GM19240 (cell line): ENCODE measurements around the gene ZNF98.

Experiments
- DNase-seq: peaks from one replicate; pipeline ENCODE4 v3.0.0; 2011; ENCODE audit warnings: low spot score; ENCODE audit not compliant: insufficient read length

ZNF98 gene

GRCh38 chr19:22422211-22422610, at the start of gene ZNF98:
TSS of gene ZNF98 (minus strand) at chr19:22422346. CDS start at chr19:22422224, 122 bp downstream.
- DNase-seq = no peak

GRCh38 chr19:22446605-22447004, 24.5 kb upstream of the ZNF98 start:
- no peak for DNase-seq

DNA sequence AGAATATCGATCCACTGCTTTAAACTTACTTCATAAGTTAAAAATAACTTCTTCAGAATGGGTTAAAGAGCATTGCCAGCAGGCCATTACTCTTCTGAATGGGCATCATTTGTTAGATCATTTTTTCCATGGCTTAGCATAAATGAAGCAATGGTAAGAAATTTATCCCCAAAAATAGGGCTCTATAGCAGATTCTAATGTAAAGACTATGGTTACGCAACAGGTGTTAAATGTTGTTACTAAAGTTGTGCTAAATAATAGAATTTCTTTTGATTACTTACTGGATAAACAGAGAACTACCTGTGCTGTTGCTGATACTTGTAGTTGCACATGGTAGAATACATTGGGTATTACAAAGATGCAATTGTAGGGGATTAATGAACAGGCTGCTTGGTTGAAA, 15.9 kb upstream of the ZNF98 start:
- no peak for DNase-seq

DNA sequence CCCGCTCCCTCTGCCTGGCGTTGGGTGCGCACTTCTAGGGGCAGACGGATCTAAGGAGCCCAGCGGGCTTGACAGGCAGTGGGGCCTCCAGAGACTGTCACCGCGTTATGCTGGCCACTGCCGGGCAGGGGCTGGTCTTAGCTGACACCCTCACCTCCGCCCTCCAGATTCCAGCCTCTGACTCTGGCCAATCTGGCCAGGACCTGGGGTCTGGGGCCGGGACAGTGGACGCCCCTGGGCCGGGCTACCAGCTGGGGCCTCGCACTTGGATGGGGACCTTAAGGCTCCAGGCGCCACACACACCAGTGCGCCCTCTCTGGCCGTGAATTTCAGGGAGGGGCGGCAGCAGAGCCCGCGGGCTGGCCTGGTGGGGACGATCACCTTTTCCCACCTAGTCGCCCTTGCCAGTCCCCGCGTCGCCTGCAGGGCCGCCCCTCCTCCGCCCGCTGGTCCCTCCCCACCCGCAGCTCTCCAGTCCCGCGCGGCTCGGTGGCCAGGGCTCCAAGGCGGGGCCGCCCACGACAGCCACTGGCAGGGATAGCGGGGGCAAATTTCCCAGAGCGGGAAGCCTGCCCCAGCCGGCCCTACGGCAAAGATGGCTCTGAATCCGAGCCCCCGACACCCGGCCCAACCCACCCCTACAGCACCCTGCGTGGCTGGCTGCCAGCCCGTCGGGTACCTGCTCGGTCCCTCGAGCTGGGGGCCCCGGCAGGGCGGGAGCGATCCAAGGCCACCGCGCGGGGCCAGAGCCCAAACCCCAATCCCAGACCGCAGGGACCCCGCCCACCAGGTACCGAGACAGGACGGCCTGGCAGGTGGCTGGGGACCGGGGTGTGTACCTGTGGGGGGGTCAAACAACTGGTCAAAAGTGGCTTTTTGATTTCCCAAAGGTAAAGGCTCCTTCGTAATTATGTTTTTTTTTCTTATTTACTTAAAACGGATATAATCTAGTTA, 6.1 kb upstream of the ZNF98 start:
- no peak for DNase-seq

- no peak for DNase-seq
Observed at GRCh38 chr19:22427547-22427946, 5.4 kb upstream of the ZNF98 start.

DNA sequence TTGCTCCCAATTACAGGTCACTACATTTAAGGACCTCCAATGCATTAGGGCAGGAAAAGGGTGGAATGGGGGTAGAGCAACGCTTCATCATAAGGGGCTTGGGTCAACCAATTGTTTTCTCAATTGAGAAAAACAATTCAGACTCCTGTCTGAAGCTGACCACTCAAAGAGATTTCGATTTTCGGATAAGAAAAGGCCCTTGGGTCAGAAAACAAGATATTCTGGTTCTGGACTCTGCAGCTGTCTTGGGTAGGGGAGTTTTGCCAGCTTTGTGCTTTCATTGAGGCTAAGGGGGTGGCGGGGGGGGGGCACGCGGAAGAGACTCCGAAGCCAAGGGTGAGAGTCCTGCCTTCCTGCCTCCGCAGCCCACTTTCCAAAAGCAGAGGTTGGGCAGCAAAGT, 4.8 kb upstream of the ZNF98 start:
- DNase-seq = no peak

- DNase-seq = no peak
Observed at GRCh38 chr19:22421797-22422196, 349 bp downstream of the ZNF98 start.

DNA sequence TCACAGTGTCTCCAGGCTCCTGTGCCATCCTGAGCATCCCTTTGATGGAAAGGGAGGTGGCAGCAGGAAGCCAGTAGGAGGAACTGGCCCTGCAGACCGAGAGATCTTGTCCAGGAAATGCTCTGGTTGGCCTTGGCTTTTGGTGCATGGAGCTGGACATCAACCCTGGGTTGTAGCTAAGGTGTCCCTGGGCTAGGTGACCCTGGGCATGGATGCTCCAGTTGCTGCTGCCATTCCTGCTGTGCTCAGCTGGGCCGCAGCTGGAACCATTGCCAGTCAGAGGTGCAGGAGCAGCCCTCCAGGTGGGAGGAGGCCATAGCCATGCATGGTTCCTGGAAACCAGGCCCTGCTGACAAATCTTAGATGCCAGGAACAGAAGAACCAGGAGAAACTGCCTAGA, 67.5 kb downstream of the ZNF98 start:
- DNase-seq = no peak
